Stomach (tissue), 4 donors: ENCODE data around the gene CD28.

ENCODE experiments used
- POLR2AphosphoS5 ChIP-seq, 3 donors: sonication (generic); formaldehyde crosslinking; IDR thresholded peaks; one replicate each; pipeline ENCODE4 v1.6.1; 2016; ENCODE audit warnings: antibody characterized with exemption in 3 of 3
- TF ChIP-seq, protein P1 (sequence below), 7 experiments: fragments of 450-650 bp in 4 of 7; fragments of 200-600 bp in 3 of 7; sonication (generic) in 3 of 7; IDR thresholded peaks; one replicate each; pipeline ENCODE4 v1.5.1; 2016 to 2019; ENCODE audit warnings: antibody characterized with exemption in 7 of 7, control low read depth in 2 of 7, mild to moderate bottlenecking in 1 of 7

DNA sequence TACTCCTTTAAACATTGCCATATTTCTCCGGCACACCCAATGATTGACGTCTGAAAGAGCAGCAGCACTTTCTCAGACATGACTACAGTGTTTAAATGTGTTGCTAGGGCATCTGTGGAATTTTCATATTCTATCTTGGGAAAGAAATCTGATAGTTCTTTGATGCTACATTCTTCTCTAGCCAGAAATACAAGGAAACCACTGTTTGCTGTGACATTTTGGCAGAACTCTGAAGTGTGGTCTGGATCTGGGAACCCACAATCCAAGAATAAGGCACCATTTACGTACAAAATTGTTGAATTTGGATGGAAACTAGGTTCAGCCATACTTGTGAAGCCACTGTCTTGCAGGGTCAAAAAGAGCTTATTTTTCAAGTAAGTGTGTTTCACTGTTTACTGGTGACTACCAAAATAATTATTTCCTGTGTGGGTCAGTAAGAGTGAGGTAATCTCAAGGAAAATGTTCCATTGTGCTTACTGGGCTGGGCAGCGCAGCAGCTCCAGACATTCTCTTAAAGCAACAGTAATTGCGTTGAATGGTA lies 21.3 kb upstream of the CD28 start:
- TF ChIP-seq, protein P1, sequence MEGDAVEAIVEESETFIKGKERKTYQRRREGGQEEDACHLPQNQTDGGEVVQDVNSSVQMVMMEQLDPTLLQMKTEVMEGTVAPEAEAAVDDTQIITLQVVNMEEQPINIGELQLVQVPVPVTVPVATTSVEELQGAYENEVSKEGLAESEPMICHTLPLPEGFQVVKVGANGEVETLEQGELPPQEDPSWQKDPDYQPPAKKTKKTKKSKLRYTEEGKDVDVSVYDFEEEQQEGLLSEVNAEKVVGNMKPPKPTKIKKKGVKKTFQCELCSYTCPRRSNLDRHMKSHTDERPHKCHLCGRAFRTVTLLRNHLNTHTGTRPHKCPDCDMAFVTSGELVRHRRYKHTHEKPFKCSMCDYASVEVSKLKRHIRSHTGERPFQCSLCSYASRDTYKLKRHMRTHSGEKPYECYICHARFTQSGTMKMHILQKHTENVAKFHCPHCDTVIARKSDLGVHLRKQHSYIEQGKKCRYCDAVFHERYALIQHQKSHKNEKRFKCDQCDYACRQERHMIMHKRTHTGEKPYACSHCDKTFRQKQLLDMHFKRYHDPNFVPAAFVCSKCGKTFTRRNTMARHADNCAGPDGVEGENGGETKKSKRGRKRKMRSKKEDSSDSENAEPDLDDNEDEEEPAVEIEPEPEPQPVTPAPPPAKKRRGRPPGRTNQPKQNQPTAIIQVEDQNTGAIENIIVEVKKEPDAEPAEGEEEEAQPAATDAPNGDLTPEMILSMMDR (IDR thresholded peaks at IDR 0.05) = no peak
- TF ChIP-seq POLR2AphosphoS5 (IDR thresholded peaks at IDR 0.05) = peak in 1 of 3 donors; percentile 17
